Left kidney (tissue), 2 donors: Measurements from ENCODE around the gene EP400. TPM values are rescaled to one million over a fixed set of nuclear protein-coding genes. Genes with fewer than 3 reads are reported as not detected.

ENCODE experiments used
- DNase-seq: peaks from one replicate; pipeline ENCODE4 v3.0.0-alpha.2; 2013
- polyA plus RNA-seq: library from polyadenylated mRNA; unstranded; fragments of 120-200 nt; gene quantifications from one replicate; pipeline ENCODE4 v1.2.1, GENCODE V29; 2013; ENCODE audit not compliant: insufficient read length

EP400 gene
- polyA plus RNA-seq, 1 donor, result 50.4 TPM

DNA sequence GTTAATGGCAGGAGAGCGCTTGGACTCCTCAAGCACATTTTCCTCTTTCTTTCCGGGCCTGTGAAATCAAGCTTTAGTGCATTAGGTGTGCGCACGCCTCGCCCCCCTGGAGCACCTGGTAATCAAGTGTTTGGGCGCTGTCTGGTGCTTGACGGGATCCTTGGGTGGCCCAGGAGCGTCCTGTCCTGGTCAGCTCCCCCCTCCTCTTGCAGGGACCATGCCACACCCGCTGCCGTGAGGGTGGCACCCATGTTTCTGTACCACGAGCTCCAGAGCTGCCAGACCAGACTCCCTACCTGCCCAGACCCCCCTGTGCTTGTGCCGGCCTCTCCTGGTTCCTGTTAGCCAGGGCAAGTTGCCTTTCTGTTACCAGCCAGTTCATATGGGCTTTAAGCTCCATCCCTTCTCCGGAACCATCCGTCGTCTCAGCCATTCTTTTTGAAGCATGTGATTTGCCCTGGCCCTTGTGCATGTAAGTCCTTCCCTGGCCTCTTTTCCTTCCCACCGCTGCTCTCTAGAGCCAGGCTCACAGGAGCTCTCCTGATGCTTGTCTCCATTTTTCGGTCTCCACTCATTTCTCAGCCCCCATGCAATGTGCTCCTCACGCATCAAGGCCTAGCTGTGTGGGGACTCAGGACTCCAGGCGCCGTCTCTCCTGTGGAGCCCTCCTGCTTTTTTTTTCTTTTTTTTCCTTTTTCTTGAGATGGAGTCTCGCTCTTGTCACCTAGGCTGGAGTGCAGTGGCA is 66.1 kb downstream of the EP400 start:
- DNase-seq, result no peak

DNA sequence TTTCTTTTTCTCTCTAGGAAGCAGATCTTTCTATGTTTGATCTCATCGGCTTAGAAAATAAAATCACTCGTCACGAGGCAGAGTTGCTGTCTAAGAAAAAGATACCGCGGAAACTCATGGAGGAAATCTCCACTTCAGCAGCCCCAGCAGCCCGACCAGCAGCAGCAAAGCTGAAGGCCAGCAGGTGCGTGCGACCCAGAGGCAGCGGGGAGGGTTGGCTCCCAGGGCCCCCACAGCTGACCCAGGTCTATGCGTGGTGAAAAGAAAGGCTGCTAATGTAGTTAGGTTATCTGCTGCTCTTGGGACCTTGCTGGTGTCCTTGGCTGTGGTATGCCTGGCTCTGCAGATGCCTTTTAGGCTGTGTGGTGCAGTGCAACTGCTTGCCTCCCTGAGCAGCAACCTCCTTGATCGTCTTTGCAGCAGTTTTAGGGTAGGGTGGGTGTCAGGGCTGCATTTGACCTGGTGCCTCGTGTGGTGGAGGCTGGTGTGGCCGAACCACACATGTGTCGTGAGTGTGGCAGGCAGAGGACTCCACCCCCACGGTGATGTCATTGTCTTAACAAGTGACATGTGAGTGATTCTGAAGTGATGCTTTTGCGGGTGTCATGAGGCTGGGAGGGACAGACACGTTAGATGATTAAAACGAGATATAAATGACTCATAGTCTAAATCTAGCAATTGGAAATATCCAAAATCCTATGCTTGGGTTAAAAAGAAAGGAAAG is 68.6 kb downstream of the EP400 start:
- no peak for DNase-seq

DNA sequence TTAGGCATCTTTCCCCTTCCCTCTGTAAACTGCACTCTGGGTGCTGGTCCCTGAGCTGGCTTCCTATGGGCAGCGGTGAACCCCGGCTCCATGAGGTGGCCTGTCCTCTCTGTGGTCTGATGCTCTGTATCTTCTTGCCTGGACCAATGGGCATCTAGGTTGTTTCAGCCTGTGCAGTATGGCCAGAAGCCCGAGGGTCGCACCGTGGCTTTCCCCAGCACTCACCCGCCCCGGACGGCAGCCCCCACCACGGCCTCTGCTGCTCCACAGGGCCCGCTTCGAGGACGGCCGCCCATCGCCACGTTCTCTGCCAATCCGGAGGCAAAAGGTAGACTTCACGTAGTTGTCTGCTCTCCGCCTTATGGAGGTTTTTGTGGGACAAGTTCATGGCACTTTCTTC is 70.1 kb downstream of the EP400 start:
- DNase-seq, result no peak

DNA sequence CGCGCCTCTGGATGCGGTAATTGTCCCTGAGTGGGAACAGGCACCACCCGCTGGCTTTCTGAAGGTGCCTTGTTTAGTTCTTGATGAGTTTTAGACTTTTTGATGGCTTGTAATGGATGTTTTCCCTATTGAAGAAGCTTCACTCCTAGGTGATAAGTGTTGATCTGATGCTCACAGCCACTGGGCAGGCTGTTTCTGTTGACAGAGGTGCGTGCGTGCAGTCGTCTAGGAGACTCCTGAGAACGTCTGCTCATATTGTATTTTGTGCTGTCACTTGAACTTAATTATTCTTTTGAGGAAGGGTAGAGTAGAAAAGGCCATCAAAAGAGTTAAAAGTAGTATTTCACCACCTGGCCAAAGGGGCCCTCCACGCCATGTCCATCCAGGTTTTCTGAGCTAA is 70.5 kb downstream of the EP400 start:
- DNase-seq, result no peak

DNA sequence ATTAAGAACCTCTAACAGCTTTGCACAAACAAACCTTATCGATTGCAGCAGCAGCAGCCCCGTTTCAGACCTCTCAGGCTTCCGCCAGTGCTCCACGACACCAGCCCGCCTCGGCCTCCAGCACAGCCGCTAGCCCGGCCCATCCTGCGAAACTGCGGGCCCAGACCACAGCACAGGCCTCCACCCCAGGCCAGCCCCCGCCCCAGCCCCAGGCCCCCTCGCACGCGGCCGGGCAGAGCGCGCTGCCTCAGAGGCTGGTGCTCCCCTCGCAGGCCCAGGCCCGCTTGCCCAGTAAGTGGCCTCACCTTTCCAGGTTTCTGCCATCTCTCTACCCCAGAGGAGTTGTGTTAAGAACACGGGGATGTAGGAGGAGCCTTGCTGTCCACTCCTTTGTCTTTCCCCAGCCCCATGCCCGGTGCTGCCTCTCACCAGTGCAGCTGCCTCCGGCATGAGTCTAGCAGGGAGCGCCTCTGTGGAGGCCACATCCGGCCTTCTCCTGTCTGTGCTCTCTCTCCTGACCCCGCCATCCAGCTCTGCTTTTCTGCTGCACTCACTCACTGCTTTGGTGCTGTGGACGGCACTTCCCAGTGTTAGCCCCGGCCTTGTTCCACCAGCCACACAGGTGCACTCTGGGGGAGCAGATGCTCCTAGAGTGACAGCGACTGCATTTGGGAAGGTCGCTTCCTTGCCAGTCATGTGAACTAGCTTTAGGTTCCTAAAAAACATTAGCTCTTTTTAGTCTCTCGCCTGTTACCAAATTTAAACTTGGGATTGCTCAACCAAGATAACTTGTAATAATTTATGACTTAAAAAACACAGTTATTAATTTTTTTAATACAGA is 71.5 kb downstream of the EP400 start:
- no peak for DNase-seq

DNA sequence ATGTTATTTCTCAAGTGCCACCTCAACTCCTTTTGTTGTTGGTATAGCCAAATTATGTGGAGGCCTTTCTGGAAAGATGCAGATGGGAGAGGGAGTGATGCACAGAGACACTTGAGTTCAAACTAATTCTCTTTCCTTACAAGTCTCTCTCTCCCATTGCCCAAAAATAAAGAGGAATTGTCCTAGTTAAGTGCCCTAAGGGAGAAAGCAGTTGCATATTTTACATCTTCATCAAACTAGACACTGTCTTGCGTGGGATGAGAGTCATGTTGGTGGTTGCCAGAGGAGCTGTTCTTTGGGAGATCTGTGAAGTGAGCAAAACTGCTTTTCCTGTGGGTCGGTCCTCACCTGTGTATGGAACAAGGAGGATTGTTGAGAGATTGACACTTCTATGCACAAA is 72.2 kb downstream of the EP400 start:
- DNase-seq, result no peak

DNA sequence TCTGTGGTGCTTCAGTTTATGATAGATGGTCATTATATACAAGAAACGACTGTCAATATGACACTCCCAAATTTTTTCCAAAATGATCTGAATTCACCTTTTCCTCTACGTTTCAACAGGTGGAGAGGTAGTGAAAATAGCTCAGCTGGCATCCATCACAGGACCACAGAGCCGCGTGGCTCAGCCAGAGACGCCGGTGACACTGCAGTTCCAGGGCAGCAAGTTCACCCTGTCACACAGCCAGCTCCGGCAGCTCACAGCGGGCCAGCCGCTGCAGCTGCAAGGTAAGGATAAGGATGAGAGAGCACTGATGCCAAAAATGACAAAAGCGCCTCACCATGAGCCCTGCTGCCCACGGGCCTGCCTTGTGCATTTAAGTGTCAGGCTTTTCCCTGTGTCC is 73.9 kb downstream of the EP400 start:
- DNase-seq, result no peak

DNA sequence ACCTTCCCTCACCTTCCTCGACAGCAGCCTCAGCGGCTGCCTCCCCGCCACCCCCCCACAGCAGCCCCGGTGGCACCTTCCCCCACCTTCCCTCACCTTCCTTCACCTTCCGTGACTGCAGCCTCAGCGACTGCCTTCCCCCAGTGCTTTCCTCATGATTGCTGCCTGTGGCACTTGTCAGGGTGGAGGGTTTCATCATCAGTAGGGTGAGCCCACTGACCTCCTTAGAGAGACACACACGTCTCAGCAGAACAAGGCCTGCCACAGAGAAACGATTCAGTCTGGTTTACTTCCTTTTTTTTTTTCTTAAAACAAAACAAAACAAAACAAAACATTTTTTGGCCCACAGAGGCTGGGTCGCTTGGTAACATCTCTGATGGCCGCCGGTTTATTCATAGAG is 75.0 kb downstream of the EP400 start:
- DNase-seq, result no peak

DNA sequence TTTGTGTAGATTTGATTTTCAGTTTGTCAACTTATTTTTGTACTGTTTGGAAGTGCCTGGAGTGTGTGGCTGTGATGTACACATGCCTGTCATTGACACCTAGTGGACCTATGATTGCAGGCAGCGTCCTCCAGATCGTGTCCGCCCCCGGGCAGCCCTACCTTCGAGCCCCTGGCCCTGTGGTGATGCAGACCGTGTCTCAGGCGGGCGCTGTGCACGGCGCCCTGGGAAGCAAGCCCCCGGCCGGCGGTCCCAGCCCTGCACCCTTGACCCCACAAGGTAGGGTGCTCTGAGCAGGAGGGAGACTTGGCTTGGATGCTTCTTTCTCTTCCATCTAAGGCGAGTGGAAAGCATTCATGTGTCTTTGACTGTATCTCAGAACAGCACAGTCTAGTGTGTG is 75.8 kb downstream of the EP400 start:
- no peak for DNase-seq

DNA sequence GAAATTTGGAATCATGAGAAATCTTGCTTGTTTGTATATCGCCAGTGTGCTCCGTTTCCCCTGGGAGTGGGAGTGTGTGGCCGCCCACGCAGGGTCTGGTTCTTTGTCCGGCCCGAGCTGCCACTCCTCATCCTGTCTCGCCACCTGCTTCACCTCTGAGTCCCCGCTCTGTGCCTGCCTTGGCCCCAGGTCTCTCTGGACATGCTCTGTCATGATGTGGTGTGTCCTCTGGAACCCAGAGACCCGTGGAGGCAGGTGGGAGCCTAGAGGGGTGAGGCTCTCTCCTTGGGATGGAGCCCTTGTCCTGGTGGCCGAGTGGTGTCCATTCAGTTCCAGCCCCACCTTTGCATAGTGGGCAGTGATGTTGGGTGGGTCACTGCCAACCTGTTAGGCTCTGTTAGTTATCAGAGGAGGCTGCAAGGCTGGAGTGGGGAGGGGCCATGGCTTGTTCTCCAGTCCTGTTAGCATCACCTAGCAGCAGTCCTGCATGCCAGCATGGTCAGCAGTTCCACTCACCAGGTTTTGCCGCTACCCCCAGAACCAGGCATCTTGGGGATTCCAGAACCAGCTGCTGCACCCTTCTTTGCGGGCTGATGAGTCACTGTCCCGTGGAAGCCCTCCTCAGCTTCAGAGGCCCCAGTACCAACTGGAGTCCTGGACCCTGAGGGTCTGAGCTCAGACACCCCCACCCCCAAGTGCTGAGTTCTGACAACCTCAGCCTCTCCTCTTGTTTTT is 76.5 kb downstream of the EP400 start:
- no peak for DNase-seq

DNA sequence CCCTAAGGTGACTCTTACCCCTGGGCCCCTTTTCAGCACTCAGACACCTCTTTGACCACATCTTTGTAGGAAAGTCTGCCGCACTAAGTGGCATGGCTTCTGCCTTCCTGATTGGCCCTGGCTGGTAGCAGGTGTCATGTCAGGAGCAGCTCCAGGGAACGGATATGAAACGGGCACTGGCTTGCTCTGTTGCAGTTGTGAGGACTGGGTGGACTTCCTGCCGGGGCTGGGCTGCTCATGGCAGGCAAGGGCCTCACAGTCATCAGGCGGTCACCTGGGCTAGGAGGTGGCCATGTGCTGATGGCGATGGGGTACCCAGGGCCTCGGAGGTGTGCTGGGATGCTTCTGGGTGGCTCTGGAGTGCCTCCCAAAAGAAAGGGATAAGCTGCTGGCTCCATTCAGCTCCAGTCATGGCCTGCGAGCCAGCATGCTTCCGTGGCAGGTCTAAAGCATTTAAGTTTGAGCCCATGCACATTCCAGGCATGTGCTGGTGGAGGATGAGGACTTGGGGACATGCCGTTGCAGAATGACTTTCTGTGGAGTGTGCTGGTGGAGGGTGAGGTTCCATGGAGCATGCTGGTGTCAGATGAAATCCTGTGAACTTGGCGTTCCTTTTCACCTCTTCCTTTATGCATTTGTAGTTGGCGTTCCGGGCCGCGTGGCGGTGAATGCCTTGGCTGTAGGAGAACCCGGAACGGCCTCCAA is 77.2 kb downstream of the EP400 start:
- no peak for DNase-seq

DNA sequence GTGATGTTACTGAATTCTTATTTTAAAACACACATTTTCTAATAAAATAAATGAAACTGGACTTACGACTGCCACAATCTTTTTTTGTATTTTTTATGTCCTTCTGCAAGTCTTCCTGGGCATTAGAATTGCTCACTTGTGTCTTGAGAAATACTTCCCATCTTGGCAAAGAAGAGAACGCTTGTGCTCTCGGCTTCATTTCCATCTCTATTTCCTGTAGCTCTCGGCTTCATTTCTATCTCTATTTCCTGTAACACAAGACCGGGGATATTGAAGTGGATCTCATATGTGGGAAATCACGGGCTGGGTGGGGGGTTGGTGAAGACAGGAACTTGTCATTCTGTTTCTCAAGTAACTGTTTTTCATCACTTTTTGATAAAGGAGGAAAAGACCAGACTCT is 77.9 kb downstream of the EP400 start:
- DNase-seq, result no peak

DNA sequence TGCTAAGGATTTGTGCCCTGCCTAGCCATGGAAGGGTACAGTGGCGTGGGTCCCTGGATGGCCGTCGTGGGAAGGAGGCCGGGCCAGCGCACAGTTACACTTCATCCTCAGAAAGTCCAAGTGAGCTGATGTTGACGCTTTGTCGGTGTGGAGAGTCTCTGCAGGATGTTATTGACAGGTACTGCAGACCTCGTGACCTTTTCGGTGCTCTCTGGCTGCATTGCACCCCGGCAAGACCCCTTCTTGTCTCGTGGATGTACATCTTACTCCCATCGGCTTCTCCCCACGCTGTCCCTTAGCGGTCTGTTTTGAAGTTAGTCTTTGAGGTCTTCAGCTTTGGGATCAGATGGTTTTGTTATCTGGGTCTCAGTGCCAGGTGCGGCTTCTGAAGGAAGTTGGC is 78.4 kb downstream of the EP400 start:
- DNase-seq, result no peak

DNA sequence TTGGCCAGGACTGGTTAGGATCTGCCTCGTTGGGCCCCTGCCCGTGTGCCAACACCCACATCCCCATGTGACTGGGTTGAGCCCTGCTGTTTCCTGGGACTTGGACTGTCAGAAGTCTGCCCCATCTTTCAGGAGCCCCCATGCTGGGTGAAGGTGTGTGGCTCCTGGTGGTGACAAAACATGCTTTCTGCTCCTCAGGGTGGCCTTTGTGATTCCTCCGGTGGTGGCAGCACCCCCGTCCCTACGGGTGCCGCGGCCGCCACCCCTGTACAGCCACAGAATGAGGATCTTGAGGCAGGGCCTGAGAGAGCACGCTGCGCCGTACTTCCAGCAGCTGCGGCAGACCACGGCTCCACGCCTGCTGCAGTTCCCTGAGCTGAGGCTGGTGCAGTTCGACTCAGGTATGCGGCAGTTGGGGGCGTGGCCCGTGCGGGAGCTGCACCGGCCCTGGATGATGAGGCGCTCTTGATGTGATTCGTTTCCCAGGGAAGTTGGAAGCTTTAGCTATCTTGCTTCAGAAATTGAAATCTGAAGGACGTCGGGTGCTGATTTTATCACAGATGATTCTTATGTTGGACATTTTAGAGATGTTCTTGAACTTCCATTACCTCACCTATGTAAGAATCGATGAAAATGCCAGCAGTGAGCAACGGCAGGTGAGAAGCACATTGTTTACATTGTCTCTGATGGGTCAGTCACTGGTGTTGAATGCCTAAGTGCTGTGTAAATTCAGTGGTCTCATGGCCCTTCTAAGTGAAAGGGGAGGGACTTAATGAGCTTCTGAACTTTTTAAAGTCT is 80.0 kb downstream of the EP400 start:
- no peak for DNase-seq

DNA sequence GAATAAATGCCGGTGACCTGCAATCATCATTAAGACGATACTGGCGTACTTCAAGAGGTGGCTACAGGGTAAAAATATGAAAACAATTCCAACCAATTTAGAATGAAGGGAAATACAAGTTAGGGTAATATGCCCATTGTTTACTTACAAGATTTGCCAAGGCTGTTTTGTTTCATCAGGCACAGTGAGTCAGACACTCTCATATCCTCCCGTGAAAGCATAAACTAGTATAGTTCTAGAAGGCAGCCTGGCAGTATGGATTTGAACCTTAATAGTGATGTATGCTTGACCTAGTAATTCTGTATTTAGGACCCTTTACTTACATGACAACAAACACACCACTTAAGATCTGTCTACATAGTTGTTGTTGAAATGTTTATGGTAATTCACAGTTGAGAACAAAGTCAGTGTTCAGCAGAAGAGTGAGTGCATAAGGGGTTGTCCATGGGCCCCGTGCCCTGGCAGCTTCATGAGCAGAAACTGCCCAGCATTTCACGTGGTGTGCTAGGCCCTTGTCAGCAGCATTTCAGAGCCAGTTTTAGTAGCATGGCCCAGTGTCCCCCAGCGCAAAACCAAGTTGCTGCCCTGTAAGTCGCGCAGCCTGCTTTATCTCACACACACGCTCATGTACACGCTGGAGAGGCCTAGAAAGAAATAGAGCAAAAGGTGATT is 80.8 kb downstream of the EP400 start:
- no peak for DNase-seq

DNA sequence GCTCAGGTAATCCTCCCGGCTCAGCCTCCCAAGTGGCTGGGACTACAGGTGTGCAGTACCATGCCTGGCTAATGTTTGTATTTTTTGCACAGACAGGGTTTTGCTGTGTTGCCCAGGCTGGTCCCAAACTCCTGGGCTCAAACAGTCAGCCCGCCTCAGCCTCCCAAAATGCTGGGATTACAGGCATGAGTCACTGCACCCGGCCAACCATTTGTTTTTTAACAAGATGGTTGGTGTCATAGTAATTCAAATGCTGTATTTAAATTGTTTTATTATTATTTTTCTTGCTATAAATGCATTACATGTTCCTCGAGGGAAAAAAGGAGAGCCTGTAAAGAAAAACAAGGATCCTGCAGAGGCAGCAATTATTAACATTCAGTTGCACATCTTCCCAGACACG is 83.9 kb downstream of the EP400 start:
- no peak for DNase-seq

DNA sequence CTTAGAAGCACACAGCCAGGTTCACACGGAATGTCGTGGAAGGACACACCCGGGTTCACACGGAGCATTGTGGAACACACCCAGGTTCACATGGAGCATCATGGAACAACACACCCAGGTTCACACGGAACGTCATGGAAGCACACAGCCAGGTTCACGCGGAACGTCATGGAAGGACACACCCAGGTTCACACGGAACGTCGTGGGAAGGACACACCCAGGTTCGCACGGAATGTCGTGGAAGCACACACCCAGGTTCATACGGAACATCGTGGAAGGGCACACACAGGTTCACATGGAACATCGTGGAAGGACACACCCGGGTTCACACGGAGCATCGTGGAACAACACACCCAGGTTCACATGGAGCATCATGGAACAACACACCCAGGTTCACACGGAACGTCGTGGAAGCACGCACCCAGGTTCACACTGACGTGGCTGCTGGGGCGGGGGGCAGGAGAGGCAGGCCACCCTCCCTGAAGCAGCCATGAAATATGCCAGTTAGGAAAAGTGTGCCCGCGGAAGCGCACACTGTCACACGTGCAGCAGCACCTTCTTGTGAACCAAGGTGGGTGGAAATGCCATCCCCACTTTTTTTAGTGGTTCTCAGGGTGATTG is 86.4 kb downstream of the EP400 start:
- DNase-seq, result no peak

DNA sequence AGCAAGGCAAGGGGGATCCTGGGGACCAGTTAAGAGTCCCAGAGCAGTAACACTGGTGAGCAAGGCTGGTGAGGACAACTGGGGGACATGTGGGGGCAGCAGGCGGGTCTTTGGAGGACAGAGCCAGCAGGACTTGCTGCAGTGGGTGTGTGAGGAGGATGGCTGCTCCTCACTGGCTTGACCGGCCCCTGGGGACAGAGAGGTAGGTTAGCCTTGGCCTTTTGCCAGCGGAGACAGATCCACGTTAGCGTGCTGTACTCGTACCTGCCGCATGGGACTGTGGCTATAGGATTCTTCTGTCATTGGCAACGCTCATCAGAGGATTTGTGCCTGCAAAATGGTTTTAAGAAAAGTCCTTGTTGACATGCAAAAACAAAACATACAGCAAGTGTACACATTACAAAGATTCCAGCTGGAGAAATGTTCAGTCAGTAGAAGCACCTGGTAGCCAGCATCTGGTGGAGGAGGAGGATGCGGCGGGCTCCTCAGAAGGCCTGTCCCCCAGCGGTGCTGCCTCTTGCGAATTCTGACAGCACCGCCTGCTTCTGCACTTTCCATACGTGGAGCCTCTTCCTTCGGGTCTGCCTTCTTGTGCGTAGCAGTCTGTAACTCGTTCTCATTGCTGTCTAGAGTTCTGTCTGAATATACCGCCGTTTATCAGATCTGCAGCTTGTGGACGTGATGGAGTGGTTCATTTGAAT is 91.3 kb downstream of the EP400 start:
- no peak for DNase-seq

DNA sequence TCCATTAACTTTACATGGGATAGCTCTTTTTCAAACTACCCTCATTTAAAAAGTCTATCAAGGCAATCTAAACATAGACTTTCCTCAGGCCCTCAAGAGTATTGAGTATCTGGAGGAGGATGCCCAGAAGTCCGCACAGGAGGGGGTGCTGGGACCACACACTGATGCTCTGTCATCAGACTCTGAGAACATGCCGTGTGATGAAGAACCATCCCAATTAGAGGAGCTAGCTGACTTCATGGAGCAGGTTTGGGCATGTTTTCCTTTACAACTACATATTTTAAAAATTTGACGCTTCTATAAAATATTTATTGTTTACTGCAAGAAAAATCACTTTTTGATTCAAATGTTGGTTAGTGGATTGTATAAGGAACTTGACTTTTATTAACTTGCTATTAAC is 93.5 kb downstream of the EP400 start:
- no peak for DNase-seq
